HG03196 (cell line): ENCODE results near the gene HACD1.
"Not testable (repeated sequence)": the region's sequence is repeated elsewhere in the genome, so short reads cannot be mapped to it uniquely, and the experiment has no call there.

Experiments used
- ATAC-seq: cut with Tn5 transposase; IDR thresholded peaks from one replicate; pipeline ENCODE4 v1.9.1; 2021; ENCODE audit not compliant: unreplicated experiment

Gene HACD1

GRCh38 chr10:17643755-17644484, 26.7 kb upstream of the HACD1 start, which contains the start of gene STAM:
STAM (plus strand) TSS chr10:17644151; CDS start chr10:17644340, 189 bp downstream.
- peak; percentile 90 for ATAC-seq

- peak; percentile 7 for ATAC-seq
These were observed 26.2 kb upstream of the HACD1 start for GRCh38 chr10:17643339-17643754.

DNA sequence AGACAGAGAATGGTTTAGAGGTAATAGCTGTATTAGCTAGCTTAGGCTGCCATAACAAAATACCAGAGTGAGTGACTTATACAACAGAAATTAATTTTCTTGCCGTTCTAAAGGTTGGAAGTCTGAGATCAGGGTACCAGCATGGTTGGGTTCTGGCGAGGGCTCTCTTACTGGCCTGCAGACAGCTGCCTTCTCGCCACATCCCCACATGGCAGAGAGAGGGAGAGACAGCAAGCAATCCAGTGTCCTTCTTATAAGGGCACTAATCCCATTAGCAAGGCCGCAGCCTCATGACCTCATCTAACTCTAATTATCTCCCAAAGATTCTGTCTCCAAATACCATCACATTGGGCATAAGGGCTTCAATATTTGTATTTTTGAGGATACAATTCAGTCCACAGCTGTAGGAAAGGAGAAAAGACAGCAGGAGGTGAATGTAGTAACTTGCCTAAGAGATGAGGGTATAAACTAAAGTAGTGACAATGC, 23.2 kb upstream of the HACD1 start:
- no peak for ATAC-seq

- ATAC-seq = no peak
These were observed 20.7 kb upstream of the HACD1 start for GRCh38 chr10:17637869-17638268.

GRCh38 chr10:17633353-17633752, 16.2 kb upstream of the HACD1 start:
- ATAC-seq = no peak

DNA sequence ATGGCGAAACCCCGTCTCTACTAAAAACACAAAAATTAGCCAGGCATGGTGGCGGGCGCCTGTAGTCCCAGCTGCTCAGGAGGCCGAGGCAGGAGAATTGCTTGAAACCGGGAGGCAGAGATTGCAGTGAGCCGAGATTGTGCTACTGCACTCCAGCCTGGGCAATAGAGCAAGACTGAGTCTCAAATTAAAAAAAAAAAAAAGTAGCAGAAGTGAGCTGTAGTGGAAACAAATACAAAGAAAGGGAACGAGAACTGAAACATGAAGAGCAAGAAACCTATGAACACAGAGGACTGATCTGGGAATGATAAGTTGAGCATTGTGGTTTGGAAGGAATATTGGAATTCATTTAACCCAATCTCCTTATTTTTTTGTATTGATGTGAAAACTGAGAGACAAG, 15.4 kb upstream of the HACD1 start:
- not testable (repeated sequence) for ATAC-seq

DNA sequence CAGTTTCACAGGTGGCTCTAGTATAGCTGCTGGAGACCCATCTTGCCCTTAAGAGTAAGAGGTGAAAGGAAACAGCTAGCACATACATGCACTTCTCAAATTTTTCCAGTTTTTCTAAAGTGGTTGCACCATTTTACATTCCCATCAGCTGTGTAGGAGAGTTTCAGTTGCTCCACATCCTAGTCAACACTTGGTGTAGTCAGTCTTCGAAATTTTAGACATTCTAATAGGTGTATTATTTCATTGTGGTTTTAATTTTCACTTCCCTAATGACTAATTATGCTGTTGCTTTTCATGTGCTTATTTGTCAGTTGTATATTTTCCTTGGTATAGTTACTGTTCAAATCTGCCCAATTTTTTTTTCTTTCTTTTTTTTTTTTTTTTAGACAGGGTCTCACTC, 9.5 kb upstream of the HACD1 start:
- ATAC-seq = no peak

GRCh38 chr10:17624996-17625395, 7.8 kb upstream of the HACD1 start:
- no peak for ATAC-seq

DNA sequence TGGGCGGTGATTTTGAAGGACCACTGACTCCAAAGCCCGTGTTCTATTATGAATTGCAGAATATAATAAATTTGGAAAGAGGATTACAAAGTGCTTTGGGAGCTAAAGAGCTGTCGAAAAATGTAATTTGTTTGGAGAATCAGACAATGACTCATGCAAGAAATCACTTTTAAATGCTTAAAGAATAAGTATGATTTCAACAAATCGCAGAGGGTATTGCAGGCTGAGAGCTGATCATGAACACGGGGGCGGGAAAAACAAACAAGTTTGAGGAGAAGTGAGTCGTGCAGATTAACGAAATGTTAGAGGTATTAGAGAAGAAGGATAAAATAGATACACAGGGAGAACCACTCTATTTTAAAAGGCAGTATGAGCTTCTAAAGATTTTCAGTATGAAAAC, 4.9 kb upstream of the HACD1 start:
- ATAC-seq = no peak

GRCh38 chr10:17616403-17617030, 657 bp downstream of the HACD1 start:
- peak; percentile 55 for ATAC-seq

DNA sequence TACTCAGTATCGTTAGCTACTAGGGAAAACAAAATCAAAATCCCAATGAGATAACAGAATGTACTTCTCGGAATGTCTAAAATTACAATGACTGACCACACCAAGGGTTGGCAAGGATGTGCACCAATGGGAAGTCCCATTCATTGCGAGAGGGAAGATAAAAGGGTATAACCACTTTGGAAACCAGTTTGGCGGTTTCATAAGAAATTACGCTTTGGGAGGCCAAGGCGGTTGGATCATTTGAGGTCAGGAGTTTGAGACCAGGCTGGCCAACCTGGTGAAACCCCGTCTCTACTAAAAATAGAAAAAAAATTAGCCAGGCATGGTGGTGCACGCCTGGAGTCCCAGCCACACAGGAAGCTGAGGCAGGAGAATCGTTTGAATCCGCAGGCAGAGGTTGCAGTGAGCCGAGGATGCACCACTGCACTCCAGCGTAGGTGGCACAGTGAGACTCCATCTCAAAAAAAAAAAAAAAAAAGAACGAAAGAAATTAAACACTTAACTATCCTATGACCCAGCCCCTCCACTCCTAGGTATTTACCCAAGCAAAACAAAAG, 7.6 kb downstream of the HACD1 start:
- no peak for ATAC-seq

DNA sequence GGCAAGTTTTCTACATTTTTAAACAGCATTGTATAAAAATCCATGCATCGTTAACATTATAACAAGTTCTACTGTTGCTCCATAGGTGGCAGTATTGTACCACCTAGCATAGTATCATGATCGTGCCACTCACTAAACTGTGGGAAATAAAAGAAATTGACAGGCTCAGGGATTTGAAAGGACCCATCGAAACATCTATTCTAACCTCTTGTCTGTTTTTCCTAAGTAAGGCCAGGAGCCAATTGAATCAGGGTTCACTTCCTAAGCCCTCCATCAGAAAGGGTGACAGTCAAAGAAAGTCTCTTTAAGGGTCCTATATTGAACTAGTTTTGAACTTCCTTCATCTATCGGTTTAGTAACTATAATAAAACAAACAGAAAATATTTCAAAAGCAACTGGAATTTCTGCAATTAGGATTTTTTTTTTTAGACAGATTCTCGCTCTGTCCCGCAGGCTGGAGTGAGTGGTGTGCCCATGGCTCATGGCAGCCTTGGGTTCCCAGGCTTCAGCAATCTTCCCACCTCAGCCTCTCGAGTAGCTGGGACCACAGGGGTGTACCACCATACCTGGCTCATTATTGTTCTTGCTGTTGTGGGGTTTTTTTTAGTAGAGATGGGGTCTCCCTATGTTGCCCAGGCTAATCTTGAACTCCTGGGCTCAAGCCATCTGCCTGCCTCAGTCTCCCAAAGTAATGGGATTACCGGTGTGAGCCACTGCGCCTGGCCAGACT, 9.4 kb downstream of the HACD1 start:
- peak; percentile 76 for ATAC-seq

- ATAC-seq = no peak
These were observed 10.1 kb downstream of the HACD1 start for GRCh38 chr10:17607060-17607459.

- no peak for ATAC-seq
These were observed 10.6 kb downstream of the HACD1 start for GRCh38 chr10:17606547-17607040.

- ATAC-seq = no peak
These were observed 11.2 kb downstream of the HACD1 start for GRCh38 chr10:17605936-17606335.

DNA sequence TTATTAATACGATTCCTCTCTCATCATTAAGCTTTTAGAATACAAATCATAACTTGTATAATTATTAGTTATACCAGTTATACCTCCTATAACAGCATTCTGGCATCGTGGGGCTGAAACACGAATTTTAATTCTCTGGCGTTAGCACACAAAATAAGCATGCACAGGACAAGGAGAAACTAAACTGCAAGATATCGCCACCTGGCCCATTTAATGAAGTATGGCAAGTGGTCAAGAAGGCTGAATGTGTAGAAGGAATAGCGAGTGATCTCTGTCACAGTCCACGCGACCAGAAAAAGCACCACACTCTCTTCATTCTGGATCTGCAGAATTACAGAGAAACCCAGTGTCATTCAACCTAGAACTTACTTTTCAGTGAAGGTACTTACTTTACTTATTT, 18.1 kb downstream of the HACD1 start:
- ATAC-seq = no peak

GRCh38 chr10:17597386-17597785, 19.8 kb downstream of the HACD1 start:
- ATAC-seq = no peak

DNA sequence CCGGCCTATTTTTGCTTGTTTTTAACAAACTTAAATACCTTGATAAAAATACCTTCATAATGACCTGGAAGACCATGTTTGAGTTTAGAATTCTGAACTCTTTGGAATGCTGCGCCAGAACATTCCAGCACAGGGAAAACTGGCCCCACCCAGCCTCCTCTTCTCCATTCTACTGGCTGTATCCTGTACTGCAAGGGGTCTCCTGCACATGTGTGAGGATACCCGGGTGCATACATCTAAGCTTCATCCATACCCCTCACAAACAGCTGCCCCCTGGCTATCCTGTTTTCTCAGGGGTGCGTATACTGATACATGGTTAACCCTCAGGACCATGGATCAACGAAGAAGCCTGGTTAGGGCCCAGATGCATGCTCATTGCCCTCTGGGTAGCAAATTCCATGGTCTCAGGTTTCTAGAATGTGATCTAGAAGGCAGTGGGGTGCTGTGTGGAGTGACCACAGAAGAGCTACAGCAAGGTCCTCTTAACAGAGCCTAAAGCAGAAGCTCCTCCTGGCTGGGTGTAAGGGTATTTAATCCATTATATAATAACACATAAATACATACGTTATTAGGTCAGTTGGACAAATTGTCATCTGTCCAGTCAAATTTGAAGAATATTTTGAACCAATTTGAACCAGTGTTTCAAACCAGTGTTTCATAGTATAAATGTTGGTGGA, 26.1 kb downstream of the HACD1 start:
- ATAC-seq = no peak

GRCh38 chr10:17589316-17589715, 27.9 kb downstream of the HACD1 start:
- not testable (repeated sequence) for ATAC-seq

DNA sequence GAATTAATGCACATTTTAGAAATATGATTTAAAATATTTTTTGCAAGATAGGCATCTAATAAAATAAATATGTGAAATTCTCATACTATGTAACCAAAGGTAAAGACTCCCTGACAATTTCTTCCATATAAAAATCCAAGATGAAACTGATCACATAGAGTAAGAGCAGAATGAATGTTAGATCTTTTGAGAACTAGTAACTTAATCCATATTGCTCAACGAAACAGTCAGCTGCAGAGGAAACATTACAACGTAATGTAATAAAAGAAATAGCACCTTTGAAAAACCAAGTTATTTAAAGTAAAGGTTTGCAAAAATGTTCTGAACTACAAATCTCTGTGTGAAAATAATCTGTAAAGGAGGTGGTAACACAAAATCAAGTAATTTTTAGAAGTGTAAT, 28.8 kb downstream of the HACD1 start:
- no peak for ATAC-seq

DNA sequence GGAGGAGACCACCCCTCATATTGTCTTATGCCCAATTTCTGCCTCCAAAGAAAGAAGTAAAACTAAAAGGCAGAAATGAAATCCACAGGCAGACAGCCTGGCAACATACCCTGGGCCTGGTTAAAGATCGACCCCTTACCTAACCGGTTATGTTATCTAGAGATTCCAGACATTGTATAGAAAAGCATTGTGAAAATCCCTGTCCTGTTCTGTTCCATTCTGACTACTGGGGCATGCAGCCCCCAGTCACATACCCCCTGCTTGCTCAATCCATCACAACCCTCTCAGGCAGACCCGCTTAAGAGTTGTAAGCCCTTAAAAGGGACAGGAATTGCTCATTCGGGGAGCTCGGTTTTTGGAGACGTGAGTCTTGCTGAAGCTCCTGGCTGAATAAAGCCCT, 29.9 kb downstream of the HACD1 start:
- ATAC-seq = not testable (repeated sequence)
